HFF-Myc (cell line): ENCODE results near the gene TLE3.

ENCODE experiments used
- DNase-seq: peaks from one replicate; pipeline ENCODE4 v3.0.0-alpha.2; 2011; ENCODE audit warnings: low read depth; ENCODE audit errors: extremely low read depth
- H3K4me3 ChIP-seq: replicated peaks from 2 replicates; pipeline ENCODE4 v1.5.1; 2011; ENCODE audit warnings: low read depth, mild to moderate bottlenecking, control low read depth, low read length
- CTCF ChIP-seq: IDR thresholded peaks from 2 replicates; pipeline ENCODE4 v1.5.1; 2012; ENCODE audit warnings: mild to moderate bottlenecking, low read depth, low read length, control low read depth; ENCODE audit errors: missing control alignments

The TLE3 gene

GRCh38 chr15:70126362-70126761 is 28.6 kb upstream of the TLE3 start:
- no peak overlapping the region for H3K4me3 ChIP-seq
- no peak for DNase-seq
- TF ChIP-seq CTCF: no peak

GRCh38 chr15:70125605-70126004 is 27.9 kb upstream of the TLE3 start:
- no peak for DNase-seq
- H3K4me3 ChIP-seq: no peak overlapping the region
- TF ChIP-seq CTCF: no peak

GRCh38 chr15:70121624-70122302 is 24.0 kb upstream of the TLE3 start:
- peak; percentile 45 for DNase-seq
- no peak overlapping the region for H3K4me3 ChIP-seq
- no peak for TF ChIP-seq CTCF

GRCh38 chr15:70120958-70121623 is 23.4 kb upstream of the TLE3 start:
- no peak for DNase-seq
- no peak for TF ChIP-seq CTCF

GRCh38 chr15:70119911-70120508 is 22.3 kb upstream of the TLE3 start:
- DNase-seq: no peak
- no peak overlapping the region for H3K4me3 ChIP-seq
- TF ChIP-seq CTCF: no peak

More at GRCh38 chr15:70120958-70121623, 23.4 kb upstream of the TLE3 start:
- H3K4me3 ChIP-seq: no peak overlapping the region

- TF ChIP-seq CTCF: no peak
- no peak for DNase-seq
- H3K4me3 ChIP-seq: no peak overlapping the region
Measured at GRCh38 chr15:70118599-70118998, 20.9 kb upstream of the TLE3 start.
